Erythroblast (primary cell): ENCODE data around the gene SNCB.

ENCODE experiments used
- DNase-seq, 2 experiments: peaks; one replicate each; lab custom pipeline; 2025; lab: John Stamatoyannopoulos, UW
- GATA1 ChIP-seq: IDR thresholded peaks from 2 replicates; pipeline ENCODE4 v1.6.1; 2011; ENCODE audit warnings: low read depth, mild to moderate bottlenecking, control low read depth, low read length, moderate library complexity
- POLR2A ChIP-seq: IDR thresholded peaks from 2 replicates; pipeline ENCODE4 v1.6.1; 2011; ENCODE audit warnings: mild to moderate bottlenecking, low read length

The SNCB gene

GRCh38 chr5:176630681-176631222 is 418 bp upstream of the SNCB start:
- no peak for DNase-seq
- TF ChIP-seq POLR2A (no peak), GATA1 (no peak)

- TF ChIP-seq POLR2A, result no peak
- TF ChIP-seq GATA1, result no peak
- DNase-seq, result no peak
Observed at GRCh38 chr5:176629317-176629852, 949 bp downstream of the SNCB start.

GRCh38 chr5:176628406-176629228 is 1.7 kb downstream of the SNCB start:
- TF ChIP-seq GATA1 (no peak), POLR2A (no peak)
- no peak for DNase-seq

GRCh38 chr5:176627582-176627981 is 2.8 kb downstream of the SNCB start:
- TF ChIP-seq POLR2A (no peak), GATA1 (no peak)

GRCh38 chr5:176626876-176627236 is 3.5 kb downstream of the SNCB start:
- TF ChIP-seq GATA1 (no peak), POLR2A (no peak)
- no peak for DNase-seq

More at GRCh38 chr5:176627582-176627981, 2.8 kb downstream of the SNCB start:
- no peak for DNase-seq

GRCh38 chr5:176625966-176626875 is 4.1 kb downstream of the SNCB start:
- TF ChIP-seq POLR2A, result no peak
- no peak for TF ChIP-seq GATA1
- DNase-seq, result no peak

- no peak for TF ChIP-seq POLR2A
- no peak for TF ChIP-seq GATA1
- DNase-seq, result no peak
Observed at GRCh38 chr5:176625512-176625911, 4.8 kb downstream of the SNCB start.

GRCh38 chr5:176624938-176625337 is 5.4 kb downstream of the SNCB start:
- DNase-seq, result no peak
- no peak for TF ChIP-seq POLR2A
- TF ChIP-seq GATA1, result no peak

- DNase-seq, result no peak
- TF ChIP-seq GATA1, result no peak
- no peak for TF ChIP-seq POLR2A
Observed at GRCh38 chr5:176624142-176624541, 6.2 kb downstream of the SNCB start.

GRCh38 chr5:176621661-176622079 is 8.7 kb downstream of the SNCB start:
- no peak for TF ChIP-seq GATA1
- no peak for TF ChIP-seq POLR2A
- no peak for DNase-seq

GRCh38 chr5:176620333-176620981 is 9.9 kb downstream of the SNCB start:
- TF ChIP-seq GATA1, result no peak
- TF ChIP-seq POLR2A, result no peak
- DNase-seq, result peak in 1 of 2 experiments; percentile 22

- no peak for DNase-seq
- TF ChIP-seq GATA1 (no peak), POLR2A (no peak)
Observed at GRCh38 chr5:176619569-176620332, 10.6 kb downstream of the SNCB start.

- no peak for TF ChIP-seq GATA1
- TF ChIP-seq POLR2A, result no peak
- DNase-seq, result peak; percentile 91 to 94
Observed at GRCh38 chr5:176619203-176619568, 11.1 kb downstream of the SNCB start.
